Skeletal muscle cell (primary cell): ENCODE data around the gene KCNQ1OT1.

Experiments
- DNase-seq: peaks from one replicate; pipeline ENCODE4 v3.0.0-alpha.2; 2010; ENCODE audit warnings: low read depth
- H3K4me3 ChIP-seq: 2 replicates; pipeline ENCODE4 v1.5.1; 2011; ENCODE audit warnings: low read depth, mild to moderate bottlenecking, control low read depth, low read length, moderate library complexity

Gene KCNQ1OT1

DNA sequence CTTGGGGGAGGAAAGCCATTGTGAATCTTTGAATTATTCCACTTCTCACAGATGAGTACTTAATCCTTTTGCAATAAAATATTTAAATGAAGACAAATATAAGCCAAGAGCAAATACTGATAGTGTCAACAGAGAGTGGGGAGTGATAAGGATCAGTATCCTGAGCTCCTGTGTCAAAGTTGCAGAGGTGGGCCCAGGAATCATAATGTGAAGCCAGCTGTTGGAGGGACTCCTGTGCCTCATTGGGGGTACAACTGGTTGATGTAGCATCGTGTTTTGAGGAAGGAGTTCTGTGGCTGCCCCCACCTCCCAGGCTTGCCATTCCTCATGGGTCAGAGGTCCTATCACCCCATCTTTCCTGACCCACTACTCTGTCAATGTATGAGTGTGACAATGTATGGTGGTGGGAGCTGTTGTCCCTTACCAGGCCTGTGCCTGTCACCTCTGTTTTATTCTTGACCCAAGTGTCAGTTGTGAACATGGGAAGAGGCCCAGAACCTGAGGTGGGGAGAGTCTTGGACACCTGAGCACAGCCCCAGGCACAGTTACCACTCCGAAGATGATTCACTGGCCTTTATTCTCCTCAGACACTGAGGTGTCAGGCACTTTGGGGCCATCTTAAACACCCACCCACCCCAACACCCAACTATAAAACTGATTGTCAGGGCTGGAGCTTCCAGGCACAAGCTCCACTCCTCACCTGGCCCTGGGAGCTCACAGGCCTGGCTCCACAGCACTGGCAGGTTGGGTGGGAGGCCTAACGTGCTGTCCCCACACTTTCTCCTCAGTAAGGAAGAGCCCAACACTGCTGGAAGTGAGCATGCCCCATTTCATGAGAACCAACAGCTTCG lies 38.4 kb downstream of the KCNQ1OT1 start:
- no peak for DNase-seq
- no peak overlapping the region for H3K4me3 ChIP-seq

- DNase-seq: no peak
- no peak overlapping the region for H3K4me3 ChIP-seq
These were observed 39.3 kb downstream of the KCNQ1OT1 start for GRCh38 chr11:2660357-2660939.

GRCh38 chr11:2657697-2658284 lies 42.0 kb downstream of the KCNQ1OT1 start:
- DNase-seq: no peak
- no peak overlapping the region for H3K4me3 ChIP-seq

DNA sequence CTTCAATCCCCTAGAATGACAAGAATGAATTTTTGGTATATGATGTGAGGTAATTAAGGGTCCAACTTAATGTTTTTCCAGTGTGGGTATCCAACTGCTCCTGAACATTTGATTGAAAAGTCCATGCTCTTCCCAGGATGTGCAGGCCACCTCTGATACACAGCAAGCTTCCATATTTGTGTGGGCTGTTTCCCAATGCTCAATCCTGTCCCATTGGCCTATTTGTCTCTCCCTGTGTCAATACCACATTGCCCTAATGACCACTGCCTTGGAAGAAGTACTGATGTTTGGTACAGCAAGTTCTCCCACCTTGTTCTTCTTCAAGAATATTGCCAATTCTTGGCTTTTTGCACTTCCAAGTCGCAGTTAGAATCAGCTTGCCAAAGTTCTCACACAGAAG lies 42.9 kb downstream of the KCNQ1OT1 start:
- no peak overlapping the region for H3K4me3 ChIP-seq

GRCh38 chr11:2655834-2656622 lies 43.8 kb downstream of the KCNQ1OT1 start:
- peak; percentile 9 for DNase-seq
- H3K4me3 ChIP-seq: no peak overlapping the region

More for the DNA sequence above, 42.9 kb downstream of the KCNQ1OT1 start:
- DNase-seq: no peak

DNA sequence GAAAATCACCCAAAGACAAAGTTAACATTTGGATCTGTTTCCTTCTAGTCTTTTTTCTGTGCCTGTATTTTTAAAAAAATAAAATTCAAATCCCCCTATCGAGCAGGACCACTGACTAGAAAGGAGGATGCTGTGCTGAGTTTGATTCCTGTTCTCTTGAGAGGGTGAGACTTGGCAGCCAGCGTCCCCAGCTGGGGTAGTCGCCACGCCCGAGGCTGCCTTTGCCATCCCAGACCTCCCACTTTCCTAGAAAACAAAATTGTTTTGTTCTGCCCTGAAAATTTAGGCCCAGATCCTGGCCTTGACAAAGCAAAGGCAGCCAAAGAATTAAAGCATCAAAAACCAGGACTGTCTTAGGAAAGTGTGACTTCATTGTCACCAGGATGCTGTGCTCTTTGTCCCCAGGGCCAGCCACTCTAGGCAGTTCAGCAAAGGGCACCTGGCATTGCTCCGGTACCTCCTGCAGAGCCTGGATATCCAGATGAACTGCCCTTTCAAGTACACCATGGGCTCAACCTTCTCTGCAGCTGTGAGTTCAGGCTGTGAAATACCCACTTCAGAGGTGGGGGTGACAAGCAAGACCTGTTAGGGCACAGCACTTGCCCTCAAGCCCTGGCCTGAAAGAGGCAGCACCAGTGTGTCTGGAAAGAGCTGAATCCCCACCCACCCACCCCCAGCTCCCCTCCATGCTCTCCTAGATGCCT lies 44.6 kb downstream of the KCNQ1OT1 start:
- no peak for DNase-seq
- no peak overlapping the region for H3K4me3 ChIP-seq

DNA sequence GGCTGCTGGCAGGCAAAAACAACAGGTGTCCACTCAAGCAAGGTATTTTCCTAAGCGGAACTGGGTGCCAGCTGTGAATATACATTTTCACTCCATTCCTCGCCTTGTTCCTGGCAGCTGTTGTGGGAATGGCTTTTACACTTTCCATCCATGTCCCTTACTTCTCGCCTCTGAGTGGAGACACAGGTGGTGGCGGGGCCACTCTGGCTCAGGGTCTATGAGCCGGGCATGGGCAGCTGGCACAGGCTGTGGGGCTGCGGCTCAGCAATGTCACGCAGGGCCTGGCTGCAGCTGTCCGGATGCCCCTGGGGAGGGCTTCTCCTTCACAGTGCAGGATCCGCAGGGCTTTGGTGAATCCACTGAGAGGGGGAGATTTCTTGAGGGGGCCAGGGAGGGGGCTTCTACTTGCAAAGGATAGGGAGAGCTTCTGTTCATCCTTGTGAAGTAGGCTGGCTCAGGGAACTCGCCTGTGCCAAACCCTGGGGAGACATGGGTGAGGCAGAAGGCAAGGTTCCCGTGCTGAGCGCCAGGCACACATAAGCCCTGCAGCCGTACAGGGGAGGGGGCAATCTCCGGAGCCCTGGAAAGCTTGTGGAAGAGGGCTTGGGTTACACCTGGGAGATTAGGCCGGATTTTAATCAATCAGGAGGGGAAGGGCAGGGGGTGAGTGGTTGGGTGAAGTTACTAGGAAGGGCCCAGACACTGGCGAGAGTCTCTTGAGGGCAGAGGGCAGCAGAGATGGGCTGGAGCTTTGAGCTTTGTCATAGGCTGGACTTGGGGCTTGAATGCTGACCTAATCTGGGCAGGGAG lies 45.7 kb downstream of the KCNQ1OT1 start:
- peak; percentile 43 for DNase-seq
- H3K4me3 ChIP-seq: no peak overlapping the region

- no peak overlapping the region for H3K4me3 ChIP-seq
- no peak for DNase-seq
These were observed 46.6 kb downstream of the KCNQ1OT1 start for GRCh38 chr11:2653198-2653551.

DNA sequence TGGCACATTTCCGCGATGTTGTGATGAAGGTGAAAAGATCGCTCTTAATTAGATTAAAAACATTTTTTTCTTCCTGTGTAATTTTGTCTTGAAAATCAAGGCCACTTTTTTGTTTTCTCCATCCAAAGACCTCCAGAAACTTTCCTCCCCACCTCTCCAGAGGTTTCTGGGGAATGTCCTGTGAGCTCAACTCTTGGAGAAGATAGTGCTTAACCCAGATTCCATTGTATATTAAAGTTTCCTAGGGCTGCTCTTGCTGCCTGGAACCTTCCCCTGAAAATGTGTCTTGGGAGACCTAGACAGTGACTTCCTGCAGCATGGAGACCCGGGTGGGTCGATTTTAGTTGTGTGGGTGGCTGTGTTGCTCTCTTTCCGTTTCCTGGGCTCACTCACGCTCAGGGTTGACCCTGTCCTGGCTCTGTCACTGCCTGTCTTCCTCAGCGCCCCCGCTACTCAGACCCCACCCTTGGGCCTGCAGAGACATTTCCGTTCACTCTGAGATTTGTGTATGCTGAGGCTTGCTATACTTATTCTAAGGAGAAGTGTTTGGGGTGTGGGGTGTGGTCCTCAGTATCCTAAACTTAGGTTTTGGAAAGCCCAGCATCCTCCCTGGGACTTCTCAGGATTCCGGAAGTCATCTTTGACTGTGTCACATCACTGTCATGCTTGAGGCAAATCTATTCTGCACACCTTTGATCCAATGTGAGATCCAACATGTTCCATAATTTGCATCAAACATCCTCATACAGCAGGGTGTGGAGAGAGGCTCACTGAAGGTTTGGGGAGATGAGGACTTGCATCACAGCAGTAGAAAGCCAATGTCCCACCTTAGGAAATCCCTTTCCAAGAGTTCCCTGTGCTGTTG lies 47.2 kb downstream of the KCNQ1OT1 start:
- no peak for DNase-seq
- H3K4me3 ChIP-seq: no peak overlapping the region

GRCh38 chr11:2651826-2652271 lies 47.9 kb downstream of the KCNQ1OT1 start:
- no peak for DNase-seq

GRCh38 chr11:2651054-2651617 lies 48.7 kb downstream of the KCNQ1OT1 start:
- H3K4me3 ChIP-seq: no peak overlapping the region
- DNase-seq: no peak

More at GRCh38 chr11:2651826-2652271, 47.9 kb downstream of the KCNQ1OT1 start:
- H3K4me3 ChIP-seq: no peak overlapping the region

DNA sequence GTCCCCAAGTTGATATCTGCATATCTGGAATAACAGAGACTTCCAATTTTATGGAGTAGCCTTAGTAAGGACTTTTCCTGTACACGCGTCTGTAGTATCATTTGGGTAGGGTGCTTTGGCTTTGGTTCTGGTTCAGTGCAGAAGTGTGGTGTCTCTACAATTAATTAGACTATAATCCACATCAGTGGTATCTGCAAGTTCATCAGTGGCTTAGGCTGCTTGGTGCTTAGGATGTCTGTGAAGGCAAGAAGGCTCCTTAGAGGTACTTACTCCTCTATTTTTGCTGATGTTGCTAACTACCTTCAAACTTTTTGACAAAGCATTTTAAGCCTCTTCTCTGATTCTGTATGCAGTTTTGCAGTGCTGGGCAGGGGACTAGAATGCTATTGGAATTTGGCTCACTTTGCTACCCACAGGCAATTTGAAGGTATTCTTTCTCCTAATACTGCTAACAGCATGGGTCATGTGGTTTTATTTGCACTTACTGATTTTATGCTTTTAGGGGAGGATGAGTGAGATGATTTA lies 49.4 kb downstream of the KCNQ1OT1 start:
- no peak overlapping the region for H3K4me3 ChIP-seq
- DNase-seq: no peak

- no peak for DNase-seq
- no peak overlapping the region for H3K4me3 ChIP-seq
These were observed 49.9 kb downstream of the KCNQ1OT1 start for GRCh38 chr11:2649848-2650247.

DNA sequence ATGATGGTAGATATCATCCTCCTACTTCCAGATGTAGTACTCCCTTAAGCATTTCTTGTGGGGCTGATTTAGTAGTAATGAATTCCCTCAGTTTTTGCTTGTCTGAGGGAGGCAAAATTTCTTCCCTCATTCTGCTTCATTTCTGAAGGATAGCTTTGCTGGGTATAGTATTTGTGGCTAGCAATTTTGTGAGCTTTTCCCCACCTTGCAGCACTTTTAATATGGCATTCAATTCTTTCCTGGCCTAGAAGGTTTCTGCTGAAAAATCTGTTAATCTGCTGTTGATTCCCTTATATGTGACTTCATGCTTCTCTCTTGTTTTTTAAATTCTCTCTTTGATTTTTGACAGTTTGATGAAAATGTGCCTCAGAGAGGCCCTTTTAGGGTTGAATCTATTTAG lies 50.4 kb downstream of the KCNQ1OT1 start:
- H3K4me3 ChIP-seq: no peak overlapping the region
- DNase-seq: no peak

- DNase-seq: no peak
- no peak overlapping the region for H3K4me3 ChIP-seq
These were observed 51.8 kb downstream of the KCNQ1OT1 start for GRCh38 chr11:2647953-2648352.

- H3K4me3 ChIP-seq: no peak overlapping the region
- DNase-seq: no peak
These were observed 52.6 kb downstream of the KCNQ1OT1 start for GRCh38 chr11:2647167-2647566.

DNA sequence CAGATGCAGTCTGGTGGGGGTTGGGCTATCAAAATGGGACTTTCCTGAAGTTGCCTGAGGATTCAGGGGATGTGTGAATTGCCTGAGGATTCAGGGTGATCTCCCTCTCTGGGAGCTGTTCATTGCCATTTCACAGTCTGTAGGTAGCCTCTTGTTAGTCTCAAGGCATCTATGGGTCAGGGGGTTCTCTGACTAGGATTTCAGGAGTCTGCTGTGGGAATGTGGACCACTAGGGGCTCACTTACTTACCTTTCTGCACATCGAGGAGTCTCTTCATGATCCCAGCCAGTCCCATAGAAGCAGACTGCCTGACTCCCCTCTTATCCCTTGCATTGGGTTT lies 54.0 kb downstream of the KCNQ1OT1 start:
- H3K4me3 ChIP-seq: no peak overlapping the region
- no peak for DNase-seq
